ENCODE measurements around the gene LY6G6D.

- TF ChIP-seq POLR2A (IDR thresholded peaks at IDR 0.05; ENCODE audit: low read depth, low read length), result no peak
- TF ChIP-seq POLR2AphosphoS5 (IDR thresholded peaks at IDR 0.05; ENCODE audit: low read depth, low read length), result no peak
- no peak for TF ChIP-seq TAF1 (IDR thresholded peaks at IDR 0.05; ENCODE audit: low read depth, low read length)
- no peak for TF ChIP-seq SPI1 (IDR thresholded peaks at IDR 0.05; ENCODE audit: low read depth, low read length)
Observed at GRCh38 chr6:31713465-31713864, 1.7 kb upstream of the LY6G6D start.
